GM21717 (cell line): ENCODE data around the gene SFPQ.
"Not testable (repeated sequence)": the region's sequence is repeated elsewhere in the genome, so short reads cannot be mapped to it uniquely, and the experiment has no call there.

Source experiments
- ATAC-seq: cut with Tn5 transposase; IDR thresholded peaks from one replicate; pipeline ENCODE4 v1.9.1; 2021; ENCODE audit warnings: mild to moderate bottlenecking, moderate library complexity; ENCODE audit not compliant: unreplicated experiment

Gene SFPQ

DNA sequence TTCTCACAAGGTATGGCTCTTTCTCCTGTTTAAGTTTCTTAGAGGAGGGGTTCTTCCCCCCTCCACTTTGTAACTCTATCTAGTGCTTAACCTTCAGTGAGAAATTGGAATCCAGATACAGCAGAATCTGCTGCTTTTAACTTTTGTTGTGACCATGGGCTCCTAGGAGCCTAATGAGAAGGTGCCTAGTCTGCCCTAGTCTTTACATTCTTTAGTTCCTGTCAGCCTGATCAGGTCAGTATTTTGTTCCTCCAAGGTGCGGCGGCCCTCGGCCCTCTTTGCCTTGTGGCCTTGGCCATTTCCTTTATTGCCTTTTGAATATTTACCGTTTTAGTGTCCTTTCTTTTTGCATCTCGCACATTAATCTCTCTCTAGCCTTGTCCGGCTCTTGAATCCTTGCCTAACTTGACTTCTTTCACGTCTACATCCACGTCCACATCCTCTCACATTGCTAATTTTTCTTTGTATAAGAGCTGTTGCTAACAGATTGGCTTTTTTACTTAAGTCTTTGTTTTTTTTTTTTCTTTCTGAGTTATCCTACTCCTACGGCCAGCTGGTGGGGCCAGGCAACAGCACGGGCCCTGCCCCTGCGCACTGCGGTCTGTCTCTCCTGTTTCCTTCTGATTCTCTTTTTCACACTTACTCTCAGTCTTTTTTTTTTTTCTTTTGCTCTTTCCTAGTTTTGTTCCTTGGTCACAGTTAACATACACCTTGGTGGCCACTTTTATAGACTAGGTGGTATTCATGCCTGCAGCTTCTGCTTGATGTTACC lies 49.0 kb downstream of the SFPQ start:
- ATAC-seq, result no peak

GRCh38 chr1:35142728-35143127 lies 50.2 kb downstream of the SFPQ start:
- not testable (repeated sequence) for ATAC-seq

- not testable (repeated sequence) for ATAC-seq
Measured at GRCh38 chr1:35142294-35142693, 50.7 kb downstream of the SFPQ start.

DNA sequence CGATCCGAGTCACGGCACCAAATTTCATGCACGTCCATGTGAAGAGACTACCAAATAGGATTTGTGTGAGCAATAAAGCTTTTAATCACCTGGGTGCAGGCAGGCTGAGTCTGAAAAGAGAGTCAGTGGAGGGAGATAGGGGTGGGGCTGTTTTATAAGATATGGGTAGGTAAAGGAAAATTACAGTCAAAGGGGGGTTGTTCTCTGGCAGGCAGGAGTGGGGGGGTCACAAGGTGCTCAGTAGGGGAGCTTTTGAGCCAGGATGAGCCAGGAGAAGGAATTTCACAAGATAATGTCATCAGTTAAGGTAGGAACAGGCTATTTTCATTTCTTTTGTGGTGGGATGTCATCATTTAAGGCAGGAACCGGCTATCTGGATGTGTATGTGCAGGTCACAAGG lies 55.4 kb downstream of the SFPQ start:
- not testable (repeated sequence) for ATAC-seq

DNA sequence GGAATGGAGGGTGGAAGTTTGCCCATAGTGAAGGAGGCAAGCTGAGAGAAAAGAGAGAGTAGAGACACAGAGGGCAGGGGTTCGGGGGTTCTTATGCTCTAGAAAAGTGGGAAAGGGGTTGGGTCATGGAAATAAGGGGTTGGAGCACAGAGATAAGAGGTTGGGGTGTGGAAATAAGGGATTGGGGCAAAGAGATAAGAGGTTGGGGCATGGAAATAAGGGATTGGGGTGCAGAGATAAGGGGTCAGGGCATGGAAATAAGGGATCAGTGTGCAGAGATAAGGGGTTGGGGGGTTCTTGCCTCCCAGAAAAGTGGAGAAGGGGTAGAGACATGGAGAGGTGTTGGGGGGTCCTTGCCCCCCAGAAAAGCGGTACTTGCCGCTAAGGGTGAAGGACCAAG lies 56.2 kb downstream of the SFPQ start:
- no peak for ATAC-seq
